ENCODE measurements around the gene CAB39L. TPM values are rescaled to one million over a fixed set of nuclear protein-coding genes. Genes with fewer than 3 reads are reported as not detected.
A peak's percentile ranks its signal among the peaks of the same experiment; 100 is the strongest.

CAB39L gene
- total and polyA plus RNA-seq, 2 donors from 2014 or later, result 11.0 to 16.0 TPM

DNA sequence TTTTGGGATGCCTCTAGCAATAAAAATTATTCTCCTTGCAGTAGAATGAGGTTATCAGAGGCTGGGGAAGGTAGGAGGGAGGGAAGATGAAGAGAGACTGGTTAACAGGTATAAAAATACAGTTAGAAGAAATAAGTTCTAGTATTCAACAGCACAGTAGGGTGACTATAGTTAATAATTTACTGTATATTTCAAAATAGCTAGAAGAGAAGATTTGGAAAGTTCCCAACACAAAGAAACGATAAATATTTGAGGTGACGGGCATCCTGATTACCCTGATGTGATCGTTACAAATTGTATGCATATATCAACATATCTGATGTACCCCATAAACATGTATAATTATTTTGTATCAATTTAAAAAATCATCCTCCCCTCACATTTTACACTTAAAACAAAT, 102.3 kb downstream of the CAB39L start:
- no peak for FAIRE-seq
- H3K9ac ChIP-seq (ENCODE audit: low read length in 3 of 3), result no peak overlapping the region
- intact Hi-C loops (cut with DNase I), result no loop called here
- H3K27me3 ChIP-seq (ENCODE audit: control insufficient read depth, insufficient read depth, low read length), result no peaks in the 10 kb centered on the region
- H3K27ac ChIP-seq (ENCODE audit: low read depth in 2 of 2, low read length in 2 of 2), result no peak overlapping the region
- TF ChIP-seq, protein P1, sequence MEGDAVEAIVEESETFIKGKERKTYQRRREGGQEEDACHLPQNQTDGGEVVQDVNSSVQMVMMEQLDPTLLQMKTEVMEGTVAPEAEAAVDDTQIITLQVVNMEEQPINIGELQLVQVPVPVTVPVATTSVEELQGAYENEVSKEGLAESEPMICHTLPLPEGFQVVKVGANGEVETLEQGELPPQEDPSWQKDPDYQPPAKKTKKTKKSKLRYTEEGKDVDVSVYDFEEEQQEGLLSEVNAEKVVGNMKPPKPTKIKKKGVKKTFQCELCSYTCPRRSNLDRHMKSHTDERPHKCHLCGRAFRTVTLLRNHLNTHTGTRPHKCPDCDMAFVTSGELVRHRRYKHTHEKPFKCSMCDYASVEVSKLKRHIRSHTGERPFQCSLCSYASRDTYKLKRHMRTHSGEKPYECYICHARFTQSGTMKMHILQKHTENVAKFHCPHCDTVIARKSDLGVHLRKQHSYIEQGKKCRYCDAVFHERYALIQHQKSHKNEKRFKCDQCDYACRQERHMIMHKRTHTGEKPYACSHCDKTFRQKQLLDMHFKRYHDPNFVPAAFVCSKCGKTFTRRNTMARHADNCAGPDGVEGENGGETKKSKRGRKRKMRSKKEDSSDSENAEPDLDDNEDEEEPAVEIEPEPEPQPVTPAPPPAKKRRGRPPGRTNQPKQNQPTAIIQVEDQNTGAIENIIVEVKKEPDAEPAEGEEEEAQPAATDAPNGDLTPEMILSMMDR (IDR thresholded peaks at IDR 0.05; ENCODE audit: borderline replicate concordance, extremely low read depth, insufficient read depth), result no peak
- no peaks in the 10 kb centered on the region for H3K4me1 ChIP-seq (ENCODE audit: control insufficient read depth in 2 of 3, insufficient read depth in 2 of 3, low read depth in 1 of 3, low read length in 3 of 3)
- H3K9me3 ChIP-seq (ENCODE audit: control insufficient read depth in 2 of 3, insufficient read depth in 1 of 3, low read length in 3 of 3), result no peaks in the 10 kb centered on the region
- no peak overlapping the region for H3K4me3 ChIP-seq (ENCODE audit: low read length in 3 of 3)
- no peaks in the 10 kb centered on the region for H3K36me3 ChIP-seq (ENCODE audit: control insufficient read depth in 2 of 3, insufficient read depth in 3 of 3, low read length in 3 of 3)
- DNase-seq, result no peak

DNA sequence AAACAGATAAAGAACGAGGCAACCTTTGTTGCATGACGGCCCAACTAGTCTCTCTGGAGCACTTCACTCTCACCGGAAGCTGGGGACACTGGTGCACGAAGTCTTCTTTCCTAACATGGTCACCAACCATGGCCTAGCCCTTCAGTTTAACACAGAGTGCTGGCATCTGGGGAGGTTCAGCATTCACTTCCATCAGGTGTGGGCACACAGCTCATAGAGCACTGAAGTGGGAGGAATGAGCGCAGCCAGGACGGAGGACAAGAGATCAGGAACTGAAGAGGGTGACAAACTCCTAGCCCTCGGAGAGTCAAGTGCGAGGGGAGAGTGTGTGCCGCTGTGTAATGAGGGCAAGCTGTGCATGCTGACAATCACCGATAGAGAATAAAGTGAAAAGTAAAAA, 103.7 kb downstream of the CAB39L start:
- H3K27ac ChIP-seq (ENCODE audit: low read depth in 2 of 2, low read length in 2 of 2), result no peak overlapping the region
- no peak overlapping the region for H3K9ac ChIP-seq (ENCODE audit: low read length in 3 of 3)
- H3K27me3 ChIP-seq (ENCODE audit: control insufficient read depth, insufficient read depth, low read length), result no peaks in the 10 kb centered on the region
- intact Hi-C loops (cut with DNase I), result no loop called here
- H3K4me1 ChIP-seq (ENCODE audit: control insufficient read depth in 2 of 3, insufficient read depth in 2 of 3, low read depth in 1 of 3, low read length in 3 of 3), result no peaks in the 10 kb centered on the region
- DNase-seq (peak in 2 of 5 donors; percentile 18 to 24), FAIRE-seq (no peak)
- no peaks in the 10 kb centered on the region for H3K9me3 ChIP-seq (ENCODE audit: control insufficient read depth in 2 of 3, insufficient read depth in 1 of 3, low read length in 3 of 3)
- TF ChIP-seq, protein P1 (IDR thresholded peaks at IDR 0.05; ENCODE audit: borderline replicate concordance, extremely low read depth, insufficient read depth), result no peak
- H3K36me3 ChIP-seq (ENCODE audit: control insufficient read depth in 2 of 3, insufficient read depth in 3 of 3, low read length in 3 of 3), result no peaks in the 10 kb centered on the region
- H3K4me3 ChIP-seq (ENCODE audit: low read length in 3 of 3), result no peak overlapping the region

DNA sequence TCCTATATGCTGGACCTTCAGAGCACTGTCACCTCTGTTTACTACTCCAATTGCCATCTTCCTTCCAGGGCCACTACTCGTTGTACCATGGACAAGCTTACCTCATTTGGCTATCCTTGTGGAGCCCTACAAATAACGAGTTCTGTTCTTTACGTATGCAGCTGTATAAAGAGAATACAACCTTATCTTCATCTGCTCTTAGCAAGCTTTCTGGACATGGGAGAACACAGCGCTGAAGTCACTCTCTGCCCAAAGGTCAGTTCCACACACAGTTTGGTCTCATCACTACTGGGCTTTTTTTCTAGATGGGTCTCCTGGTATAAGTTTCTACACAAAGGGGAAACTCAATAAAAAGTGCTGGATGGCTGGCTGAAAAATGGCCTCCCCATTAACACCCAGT, 107.2 kb downstream of the CAB39L start:
- FAIRE-seq (no peak), DNase-seq (no peak)
- TF ChIP-seq, protein P1 (IDR thresholded peaks at IDR 0.05; ENCODE audit: borderline replicate concordance, extremely low read depth, insufficient read depth), result no peak

DNA sequence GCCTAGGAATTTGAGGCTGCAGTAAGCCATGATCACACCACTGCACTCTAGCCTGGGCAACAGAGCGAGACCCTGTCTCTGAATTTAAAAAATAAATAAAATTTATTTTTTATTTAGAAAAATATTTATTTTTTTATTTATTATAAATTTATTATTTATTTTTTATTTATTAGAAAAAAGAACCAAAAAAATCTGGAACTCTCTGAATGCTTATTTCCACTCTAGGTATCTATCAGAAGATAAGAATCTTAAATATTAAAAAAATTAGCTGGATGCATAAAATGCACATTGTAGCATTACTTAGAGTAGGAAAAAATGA, 113.4 kb downstream of the CAB39L start:
- FAIRE-seq (peak; percentile 62), DNase-seq (no peak)
- H3K36me3 ChIP-seq (ENCODE audit: control insufficient read depth in 2 of 3, insufficient read depth in 3 of 3, low read length in 3 of 3), result no peaks in the 10 kb centered on the region
- intact Hi-C loops (cut with DNase I), result no loop called here
- no peaks in the 10 kb centered on the region for H3K4me1 ChIP-seq (ENCODE audit: control insufficient read depth in 2 of 3, insufficient read depth in 2 of 3, low read depth in 1 of 3, low read length in 3 of 3)
- no peak overlapping the region for H3K27ac ChIP-seq (ENCODE audit: low read depth in 2 of 2, low read length in 2 of 2)
- TF ChIP-seq, protein P1 (IDR thresholded peaks at IDR 0.05; ENCODE audit: borderline replicate concordance, extremely low read depth, insufficient read depth), result no peak
- H3K27me3 ChIP-seq (ENCODE audit: control insufficient read depth, insufficient read depth, low read length), result no peaks in the 10 kb centered on the region
- no peaks in the 10 kb centered on the region for H3K9me3 ChIP-seq (ENCODE audit: control insufficient read depth in 2 of 3, insufficient read depth in 1 of 3, low read length in 3 of 3)
- H3K9ac ChIP-seq (ENCODE audit: low read length in 3 of 3), result no peak overlapping the region
- H3K4me3 ChIP-seq (ENCODE audit: low read length in 3 of 3), result no peak overlapping the region

More for the DNA sequence above, 107.2 kb downstream of the CAB39L start:
- no peaks in the 10 kb centered on the region for H3K4me1 ChIP-seq (ENCODE audit: control insufficient read depth in 2 of 3, insufficient read depth in 2 of 3, low read depth in 1 of 3, low read length in 3 of 3)
- no peak overlapping the region for H3K9ac ChIP-seq (ENCODE audit: low read length in 3 of 3)
- H3K36me3 ChIP-seq (ENCODE audit: control insufficient read depth in 2 of 3, insufficient read depth in 3 of 3, low read length in 3 of 3), result no peaks in the 10 kb centered on the region
- no peaks in the 10 kb centered on the region for H3K9me3 ChIP-seq (ENCODE audit: control insufficient read depth in 2 of 3, insufficient read depth in 1 of 3, low read length in 3 of 3)
- no peak overlapping the region for H3K27ac ChIP-seq (ENCODE audit: low read depth in 2 of 2, low read length in 2 of 2)
- H3K4me3 ChIP-seq (ENCODE audit: low read length in 3 of 3), result no peak overlapping the region
- no peaks in the 10 kb centered on the region for H3K27me3 ChIP-seq (ENCODE audit: control insufficient read depth, insufficient read depth, low read length)
- intact Hi-C loops (cut with DNase I), result no loop called here
